GM12801 (cell line): ENCODE measurements around the gene MROH9.

Experiments
- TF ChIP-seq, protein P1 (sequence below): IDR thresholded peaks from one replicate; pipeline ENCODE4 v1.5.1; 2011; ENCODE audit warnings: control low read depth; ENCODE audit not compliant: insufficient read length; ENCODE audit errors: extremely low read depth

Gene MROH9

DNA sequence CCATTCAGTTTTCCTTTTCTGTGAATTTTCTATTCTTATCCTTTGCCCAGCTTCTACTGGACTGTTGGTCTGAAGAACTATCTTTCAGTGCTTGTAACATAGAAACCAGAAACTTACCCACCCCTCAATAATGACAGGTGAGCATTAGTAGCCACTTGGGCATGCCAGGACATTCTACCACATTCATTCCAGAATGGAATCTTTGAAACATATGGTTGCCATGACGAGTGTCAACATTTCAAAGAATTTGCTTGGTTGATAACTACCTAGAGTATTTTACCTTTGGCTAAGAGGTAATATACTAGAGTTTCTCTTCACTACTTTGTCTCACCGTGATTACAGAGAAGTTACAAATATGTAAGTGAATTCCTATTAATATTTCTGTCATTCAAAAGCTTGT, at the start of gene MROH9:
Gene MROH9, plus strand, starts transcription at position 304 of the 400 bp plus-strand sequence. CDS start 10,023 bp downstream, outside the sequence.
- TF ChIP-seq, protein P1, sequence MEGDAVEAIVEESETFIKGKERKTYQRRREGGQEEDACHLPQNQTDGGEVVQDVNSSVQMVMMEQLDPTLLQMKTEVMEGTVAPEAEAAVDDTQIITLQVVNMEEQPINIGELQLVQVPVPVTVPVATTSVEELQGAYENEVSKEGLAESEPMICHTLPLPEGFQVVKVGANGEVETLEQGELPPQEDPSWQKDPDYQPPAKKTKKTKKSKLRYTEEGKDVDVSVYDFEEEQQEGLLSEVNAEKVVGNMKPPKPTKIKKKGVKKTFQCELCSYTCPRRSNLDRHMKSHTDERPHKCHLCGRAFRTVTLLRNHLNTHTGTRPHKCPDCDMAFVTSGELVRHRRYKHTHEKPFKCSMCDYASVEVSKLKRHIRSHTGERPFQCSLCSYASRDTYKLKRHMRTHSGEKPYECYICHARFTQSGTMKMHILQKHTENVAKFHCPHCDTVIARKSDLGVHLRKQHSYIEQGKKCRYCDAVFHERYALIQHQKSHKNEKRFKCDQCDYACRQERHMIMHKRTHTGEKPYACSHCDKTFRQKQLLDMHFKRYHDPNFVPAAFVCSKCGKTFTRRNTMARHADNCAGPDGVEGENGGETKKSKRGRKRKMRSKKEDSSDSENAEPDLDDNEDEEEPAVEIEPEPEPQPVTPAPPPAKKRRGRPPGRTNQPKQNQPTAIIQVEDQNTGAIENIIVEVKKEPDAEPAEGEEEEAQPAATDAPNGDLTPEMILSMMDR: no peak

GRCh38 chr1:170885551-170885950, 49.8 kb upstream of the MROH9 start:
- TF ChIP-seq, protein P1: no peak

DNA sequence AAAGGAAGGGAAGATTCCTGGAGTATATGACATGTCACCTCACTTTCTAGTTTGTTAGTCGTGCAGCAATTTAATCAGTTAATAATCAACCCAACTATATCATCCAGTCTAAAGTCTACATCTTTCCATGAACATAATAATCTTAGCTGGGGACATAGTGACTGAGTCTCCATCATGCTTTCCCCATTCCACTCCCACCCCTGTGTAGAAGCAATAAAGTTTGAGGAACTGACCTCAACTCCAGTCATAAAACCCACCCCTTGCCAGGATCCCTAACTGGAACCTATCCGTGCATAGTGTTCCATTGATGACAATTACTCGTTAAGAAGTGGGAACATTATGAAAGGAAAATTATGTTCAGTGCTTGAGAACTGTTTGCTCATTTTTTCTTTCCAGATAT, 48.9 kb upstream of the MROH9 start:
- TF ChIP-seq, protein P1: no peak

- TF ChIP-seq, protein P1: no peak
Observed at GRCh38 chr1:170887726-170888125, 47.6 kb upstream of the MROH9 start.

DNA sequence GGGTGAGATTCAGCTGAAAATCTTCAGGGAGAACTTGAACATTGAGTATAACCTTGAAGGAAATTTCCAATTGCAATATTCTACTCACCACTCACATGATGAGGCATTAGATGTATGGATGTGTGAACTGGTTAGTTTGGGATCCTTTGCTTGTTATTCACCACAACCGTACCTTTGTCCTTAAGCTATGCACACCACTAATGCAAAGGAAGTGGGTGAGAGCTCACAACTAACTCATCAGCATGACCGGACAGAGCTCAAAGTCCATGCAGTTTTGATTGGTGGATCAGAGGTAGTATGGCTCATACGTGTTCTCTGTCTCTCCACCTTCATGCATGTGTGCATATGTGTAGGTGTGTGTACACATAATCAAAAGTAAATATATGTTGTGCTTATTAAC, 43.5 kb upstream of the MROH9 start:
- TF ChIP-seq, protein P1: no peak

- TF ChIP-seq, protein P1: no peak
Observed at GRCh38 chr1:170893655-170894297, 41.6 kb upstream of the MROH9 start.

DNA sequence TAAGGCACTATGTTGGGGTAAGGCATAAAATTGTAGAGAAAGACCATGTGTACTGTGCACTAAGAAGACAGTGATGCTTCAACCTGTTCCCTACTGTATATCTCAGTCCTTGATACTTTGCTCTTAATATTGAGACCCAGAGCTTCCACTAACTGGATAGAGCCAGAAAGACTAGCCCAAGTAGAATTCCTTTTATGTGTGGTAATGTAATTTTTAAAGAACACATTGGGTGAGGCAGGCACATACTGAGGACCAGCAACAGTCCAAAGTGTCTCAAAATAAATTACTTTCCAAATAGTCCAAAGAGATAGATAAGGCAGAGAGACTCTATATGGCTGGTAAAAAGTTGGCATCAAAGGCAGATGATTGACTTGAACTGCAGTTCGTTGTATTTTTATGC, 31.4 kb upstream of the MROH9 start:
- TF ChIP-seq, protein P1: no peak
